ENCODE results near the gene IL23A. TPM values are rescaled to one million over a fixed set of nuclear protein-coding genes. Genes with fewer than 3 reads are reported as not detected.

IL23A gene
- total RNA-seq, 1 experiment from 2014 or later, result 2.0 TPM

DNA sequence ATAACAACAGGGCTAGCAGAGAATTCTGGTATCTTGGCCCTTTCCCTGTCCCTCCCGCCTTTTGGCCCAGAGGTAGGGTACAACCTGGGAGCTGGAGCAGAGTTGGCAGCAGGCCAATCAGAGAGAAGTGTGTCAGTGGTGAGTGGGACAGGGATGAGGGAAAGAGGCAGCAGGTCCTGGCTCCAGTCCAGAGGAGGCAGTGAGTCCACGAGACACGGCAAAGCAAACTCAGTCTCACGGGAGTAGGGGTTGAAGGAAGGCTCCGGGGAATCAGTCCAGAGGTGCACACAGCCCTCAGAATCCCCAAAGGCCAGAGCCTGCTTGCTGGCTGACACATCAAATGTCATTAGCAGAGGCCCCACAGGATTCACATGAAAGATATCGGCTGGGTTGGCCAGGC lies 12.2 kb upstream of the IL23A start:
- no peaks in the 10 kb centered on the region for H3K4me1 Mint-ChIP-seq
- Histone ChIP-seq H2BK5ac (ENCODE audit: insufficient read length, low read length) (no peak overlapping the region), H2AFZ (ENCODE audit: low read length) (no peak overlapping the region), H3T11ph (ENCODE audit: low read length) (no peak overlapping the region), H3K23me2 (ENCODE audit: insufficient read length, low read depth, low read length, poor library complexity, severe bottlenecking) (no peaks in the 10 kb centered on the region), H3K4me1 (ENCODE audit: insufficient read depth, low read length) (no peaks in the 10 kb centered on the region), H2AK5ac (ENCODE audit: insufficient read length, low read length) (no peak overlapping the region), H2BK20ac (ENCODE audit: low read depth, low read length, poor library complexity, severe bottlenecking) (no peak overlapping the region), H3K9ac (ENCODE audit: extremely low read depth, insufficient read length, low read length) (no peak overlapping the region), H3K14ac (ENCODE audit: insufficient read depth, low read length) (no peak overlapping the region), H4K20me1 (ENCODE audit: control insufficient read depth, insufficient read depth, insufficient read length) (no peaks in the 10 kb centered on the region), H3K79me1 (ENCODE audit: insufficient read depth, low read depth, low read length, poor library complexity, severe bottlenecking) (no peaks in the 10 kb centered on the region), H2BK120ac (ENCODE audit: low read depth, low read length, poor library complexity, severe bottlenecking) (no peak overlapping the region), H3K9me3 (ENCODE audit: control insufficient read depth, low read depth, low read length) (no peaks in the 10 kb centered on the region), H2BK15ac (ENCODE audit: low read depth, low read length) (no peak overlapping the region), H3K27ac (ENCODE audit: insufficient read length, low read depth, low read length) (no peak overlapping the region), H3K27me3 (ENCODE audit: insufficient read depth, low read length) (no peaks in the 10 kb centered on the region), H3K4me2 (ENCODE audit: insufficient read depth, insufficient read length, low read length) (no peak overlapping the region), H3K23ac (ENCODE audit: insufficient read length, low read depth, low read length) (no peak overlapping the region), H3K18ac (ENCODE audit: insufficient read length, low read depth, low read length) (no peak overlapping the region), H3K56ac (ENCODE audit: insufficient read length, low read depth, low read length) (no peak overlapping the region), H3K4ac (ENCODE audit: low read depth, low read length) (no peak overlapping the region), H3K79me2 (ENCODE audit: insufficient read depth, low read length) (no peaks in the 10 kb centered on the region), H2BK12ac (ENCODE audit: insufficient read length, low read depth, low read length) (no peak overlapping the region), H4K5ac (ENCODE audit: insufficient read length, low read depth, low read length) (no peak overlapping the region), H4K8ac (replicated peaks; ENCODE audit: insufficient read length, low read depth, low read length) (no peak overlapping the region), H4K91ac (ENCODE audit: insufficient read length, low read depth, low read length) (no peak overlapping the region)
- no peak for DNase-seq
- no peak overlapping the region for H3K4me3 Mint-ChIP-seq
- TF ChIP-seq, protein P1, sequence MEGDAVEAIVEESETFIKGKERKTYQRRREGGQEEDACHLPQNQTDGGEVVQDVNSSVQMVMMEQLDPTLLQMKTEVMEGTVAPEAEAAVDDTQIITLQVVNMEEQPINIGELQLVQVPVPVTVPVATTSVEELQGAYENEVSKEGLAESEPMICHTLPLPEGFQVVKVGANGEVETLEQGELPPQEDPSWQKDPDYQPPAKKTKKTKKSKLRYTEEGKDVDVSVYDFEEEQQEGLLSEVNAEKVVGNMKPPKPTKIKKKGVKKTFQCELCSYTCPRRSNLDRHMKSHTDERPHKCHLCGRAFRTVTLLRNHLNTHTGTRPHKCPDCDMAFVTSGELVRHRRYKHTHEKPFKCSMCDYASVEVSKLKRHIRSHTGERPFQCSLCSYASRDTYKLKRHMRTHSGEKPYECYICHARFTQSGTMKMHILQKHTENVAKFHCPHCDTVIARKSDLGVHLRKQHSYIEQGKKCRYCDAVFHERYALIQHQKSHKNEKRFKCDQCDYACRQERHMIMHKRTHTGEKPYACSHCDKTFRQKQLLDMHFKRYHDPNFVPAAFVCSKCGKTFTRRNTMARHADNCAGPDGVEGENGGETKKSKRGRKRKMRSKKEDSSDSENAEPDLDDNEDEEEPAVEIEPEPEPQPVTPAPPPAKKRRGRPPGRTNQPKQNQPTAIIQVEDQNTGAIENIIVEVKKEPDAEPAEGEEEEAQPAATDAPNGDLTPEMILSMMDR (conservative IDR thresholded peaks at IDR 0.05), result no peak
- no CpG with 5 or more reads among the region's 6 CpGs for WGBS (ENCODE audit: extremely low coverage, insufficient read length, low lambda C conversion rate)
- no peaks in the 10 kb centered on the region for H3K27me3 Mint-ChIP-seq (ENCODE audit: low read depth)
- H3K36me3 Mint-ChIP-seq (ENCODE audit: insufficient read depth in 1 of 3, low read depth in 3 of 3), result peaks cover 6 to 54% (median 42%) of the 10 kb centered on the region in 3 experiments; a peak in 6 of 7 replicates
- no peak overlapping the region; a peak in 1 of 7 replicates for H3K27ac Mint-ChIP-seq
- H3K9me3 Mint-ChIP-seq, result no peaks in the 10 kb centered on the region
